Esophagus muscularis mucosa (tissue), 4 donors: ENCODE results near the gene DIPK1B. TPM values are rescaled to one million over a fixed set of nuclear protein-coding genes. Genes with fewer than 3 reads are reported as not detected.

Experiments
- DNase-seq: peaks from one replicate; pipeline ENCODE4 v3.0.0-alpha.2; 2017; ENCODE audit errors: extremely low spot score
- H3K27ac ChIP-seq, 4 donors: fragments of 200-600 bp; sonication (generic); replicated peaks in 1 of 4; 1 replicate in 3 of 4; 2 replicates in 1 of 4; pipeline ENCODE4 v1.5.1; 2016 to 2019; ENCODE audit warnings: mild to moderate bottlenecking in 1 of 4
- H3K27me3 ChIP-seq, 4 donors: fragments of 200-600 bp; sonication (generic); one replicate each; pipeline versions ENCODE4 v1.5.1 to v1.6.0; 2016 to 2019
- H3K36me3 ChIP-seq, 4 donors: fragments of 200-600 bp; sonication (generic); one replicate each; pipeline ENCODE4 v1.5.1; 2016 to 2019
- H3K4me1 ChIP-seq, 4 donors: fragments of 200-600 bp; sonication (generic); one replicate each; pipeline ENCODE4 v1.5.1; 2016 to 2019
- H3K4me3 ChIP-seq, 4 donors: fragments of 200-600 bp; sonication (generic); 1 replicate in 2 of 4; 2 replicates in 2 of 4; pipeline ENCODE4 v1.5.1; 2016 to 2019; ENCODE audit warnings: mild to moderate bottlenecking in 4 of 4, moderate library complexity in 1 of 4
- H3K9me3 ChIP-seq, 4 donors: fragments of 200-600 bp; sonication (generic); 1 replicate in 3 of 4; 2 replicates in 1 of 4; pipeline ENCODE4 v1.5.1; 2016 to 2019
- EP300 ChIP-seq: sonication (generic); formaldehyde crosslinking; IDR thresholded peaks from one replicate; pipeline ENCODE4 v1.6.1; 2017; ENCODE audit warnings: antibody characterized with exemption
- POLR2A ChIP-seq: fragments of 450-650 bp; IDR thresholded peaks from one replicate; pipeline ENCODE4 v1.6.1; 2017; ENCODE audit warnings: antibody characterized with exemption, moderate library complexity, mild to moderate bottlenecking, low read depth
- POLR2AphosphoS5 ChIP-seq, 2 donors: sonication (generic); formaldehyde crosslinking; IDR thresholded peaks; one replicate each; pipeline ENCODE4 v1.6.1; 2017; ENCODE audit warnings: antibody characterized with exemption in 2 of 2
- WGBS: methylation state at CpG from one replicate; pipeline ENCODE4 v1.1.5; 2018; 5-methylcytosine and 5-hydroxymethylcytosine counted together
- intact Hi-C: fragments of 100-400 bp; cut with DNase I; formaldehyde crosslinking; loops from one replicate; pipeline ENCODE4 v1.15.1; 2023
- total RNA-seq, 4 donors: library from RNA; depleted of rRNA; stranded (reverse); fragments of >200 nt; gene quantifications; one replicate each; pipeline versions ENCODE4 v1.1.0 to v1.2.1, GENCODE V29; 2016
- TF ChIP-seq, protein P1 (sequence below), 3 experiments: fragments of 200-600 bp in 2 of 3; fragments of 450-650 bp in 1 of 3; sonication (generic) in 2 of 3; IDR thresholded peaks; one replicate each; pipeline ENCODE4 v1.5.1; 2017 to 2019; ENCODE audit warnings: antibody characterized with exemption in 3 of 3, mild to moderate bottlenecking in 2 of 3, moderate library complexity in 1 of 3

Gene DIPK1B
- total RNA-seq, 4 donors from 2014 or later = 6.6 to 27.8 (median 21.5) TPM

DNA sequence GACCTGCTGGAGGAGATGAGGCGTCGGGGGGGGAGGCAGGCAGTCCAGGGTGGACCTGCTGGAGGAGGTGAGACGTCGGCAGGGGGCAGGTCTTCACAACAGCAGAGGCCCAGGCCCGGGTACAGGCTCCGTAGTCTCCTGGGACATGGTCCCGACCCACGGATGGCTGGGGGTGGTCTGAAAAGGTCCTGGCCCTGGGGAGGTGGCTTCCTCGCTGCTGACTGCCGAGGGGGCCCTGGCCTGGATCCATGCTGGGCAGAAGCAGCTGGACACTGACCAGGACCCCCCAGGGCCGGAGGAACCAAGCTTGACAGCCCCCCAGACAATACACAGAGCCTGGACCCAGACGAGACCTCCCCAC, 41.1 kb upstream of the DIPK1B start:
- 49% methylated on average over 7 of the region's 12 CpGs for WGBS
- Histone ChIP-seq H3K4me1 (peaks cover 3 to 35% (median 10%) of the 10 kb centered on the region in 4 donors), H3K4me3 (peak overlapping the region in 1 of 4 donors; percentile 9), H3K9me3 (no peaks in the 10 kb centered on the region), H3K27ac (no peak overlapping the region), H3K27me3 (peaks cover 0 to 52% (median 0%) of the 10 kb centered on the region in 4 donors), H3K36me3 (peaks cover 5 to 89% (median 35%) of the 10 kb centered on the region in 4 donors)
- no peak for DNase-seq
- TF ChIP-seq POLR2A = no peak
- TF ChIP-seq POLR2AphosphoS5 (IDR thresholded peaks at IDR 0.05) = no peak
- no peak for TF ChIP-seq EP300
- TF ChIP-seq, protein P1, sequence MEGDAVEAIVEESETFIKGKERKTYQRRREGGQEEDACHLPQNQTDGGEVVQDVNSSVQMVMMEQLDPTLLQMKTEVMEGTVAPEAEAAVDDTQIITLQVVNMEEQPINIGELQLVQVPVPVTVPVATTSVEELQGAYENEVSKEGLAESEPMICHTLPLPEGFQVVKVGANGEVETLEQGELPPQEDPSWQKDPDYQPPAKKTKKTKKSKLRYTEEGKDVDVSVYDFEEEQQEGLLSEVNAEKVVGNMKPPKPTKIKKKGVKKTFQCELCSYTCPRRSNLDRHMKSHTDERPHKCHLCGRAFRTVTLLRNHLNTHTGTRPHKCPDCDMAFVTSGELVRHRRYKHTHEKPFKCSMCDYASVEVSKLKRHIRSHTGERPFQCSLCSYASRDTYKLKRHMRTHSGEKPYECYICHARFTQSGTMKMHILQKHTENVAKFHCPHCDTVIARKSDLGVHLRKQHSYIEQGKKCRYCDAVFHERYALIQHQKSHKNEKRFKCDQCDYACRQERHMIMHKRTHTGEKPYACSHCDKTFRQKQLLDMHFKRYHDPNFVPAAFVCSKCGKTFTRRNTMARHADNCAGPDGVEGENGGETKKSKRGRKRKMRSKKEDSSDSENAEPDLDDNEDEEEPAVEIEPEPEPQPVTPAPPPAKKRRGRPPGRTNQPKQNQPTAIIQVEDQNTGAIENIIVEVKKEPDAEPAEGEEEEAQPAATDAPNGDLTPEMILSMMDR (IDR thresholded peaks at IDR 0.05) = no peak
- intact Hi-C loops = no loop called here

DNA sequence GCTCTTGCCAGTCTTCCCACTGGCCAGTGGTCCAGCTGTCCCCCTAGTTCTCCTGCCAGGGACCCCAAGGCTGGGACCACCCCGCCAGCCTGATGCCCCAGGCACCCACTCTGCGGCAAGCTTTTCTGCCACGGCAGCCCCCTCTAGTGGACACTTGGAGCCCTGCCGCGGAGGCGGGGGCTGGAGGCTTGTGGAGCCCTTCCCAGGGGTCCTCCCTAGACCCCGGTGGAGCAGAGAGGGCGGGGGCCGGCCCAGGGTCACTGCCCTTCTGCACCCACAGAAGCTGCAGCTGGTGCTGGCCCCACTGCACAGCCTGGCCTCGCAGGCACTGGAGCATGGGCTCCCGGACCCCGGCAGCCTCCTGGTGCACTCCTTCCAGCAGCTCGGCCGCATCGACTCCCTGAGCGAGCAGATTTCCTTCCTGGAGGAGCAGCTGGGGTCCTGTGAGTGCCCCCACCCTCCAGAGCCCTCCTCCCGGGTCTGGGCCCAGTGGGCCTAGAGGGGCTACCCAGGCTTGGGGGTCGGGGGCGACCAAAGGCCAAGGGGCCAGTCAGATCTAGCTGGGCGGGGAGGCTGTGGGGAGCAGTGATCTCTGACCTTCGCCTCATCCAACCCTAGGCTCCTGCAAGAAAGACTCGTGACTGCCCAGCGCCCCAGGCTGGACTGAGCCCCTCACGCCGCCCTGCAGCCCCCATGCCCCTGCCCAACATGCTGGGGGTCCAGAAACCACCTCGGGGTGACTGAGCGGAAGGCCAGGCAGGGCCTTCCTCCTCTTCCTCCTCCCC, 40.5 kb upstream of the DIPK1B start:
- H3K4me1 ChIP-seq = peaks cover 3 to 29% (median 7%) of the 10 kb centered on the region in 4 donors
- H3K27ac ChIP-seq = peak overlapping the region in 1 of 4 donors; percentile 39
- no peaks in the 10 kb centered on the region for H3K9me3 ChIP-seq
- peak overlapping the region in 1 of 4 donors; percentile 9 for H3K4me3 ChIP-seq
- H3K36me3 ChIP-seq = peaks cover 8 to 90% (median 41%) of the 10 kb centered on the region in 4 donors
- H3K27me3 ChIP-seq = peaks cover 0 to 46% (median 0%) of the 10 kb centered on the region in 4 donors
- 58% methylated on average over 15 of the region's 27 CpGs for WGBS
- intact Hi-C loops = no loop called here
- TF ChIP-seq, protein P1 (IDR thresholded peaks at IDR 0.05) = peak; percentile 61 to 96 (median 61)
- TF ChIP-seq EP300 (no peak), POLR2A (no peak), POLR2AphosphoS5 (IDR thresholded peaks at IDR 0.05) (peak in 1 of 2 donors; percentile 44)
- no peak for DNase-seq

DNA sequence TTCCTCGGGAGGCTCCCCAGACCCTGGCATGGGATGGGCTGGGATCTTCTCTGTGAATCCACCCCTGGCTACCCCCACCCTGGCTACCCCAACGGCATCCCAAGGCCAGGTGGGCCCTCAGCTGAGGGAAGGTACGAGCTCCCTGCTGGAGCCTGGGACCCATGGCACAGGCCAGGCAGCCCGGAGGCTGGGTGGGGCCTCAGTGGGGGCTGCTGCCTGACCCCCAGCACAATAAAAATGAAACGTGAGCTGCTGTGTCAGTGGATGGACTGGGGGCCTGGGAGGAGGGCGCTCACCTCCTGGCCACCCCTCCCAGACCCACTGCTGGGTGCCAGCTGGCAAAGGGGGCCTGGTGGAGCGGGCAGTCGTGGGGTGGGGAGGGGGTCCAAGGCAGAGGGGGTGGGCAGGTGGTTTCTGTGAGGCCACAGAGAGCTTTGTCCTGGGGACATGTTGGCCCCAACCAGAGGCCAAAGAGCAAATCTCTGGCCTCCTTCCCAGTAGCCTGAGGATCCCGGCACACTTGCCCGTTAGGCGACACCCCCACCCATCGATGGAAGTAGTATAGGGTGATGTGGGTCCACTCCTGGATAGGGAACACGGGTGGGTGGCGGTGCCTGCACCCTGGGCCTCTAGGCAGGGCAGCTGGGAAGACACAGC, 39.8 kb upstream of the DIPK1B start:
- peak in 1 of 2 donors; percentile 1 for TF ChIP-seq POLR2AphosphoS5 (IDR thresholded peaks at IDR 0.05)
- no peak for TF ChIP-seq EP300
- TF ChIP-seq POLR2A = no peak
- TF ChIP-seq, protein P1 (IDR thresholded peaks at IDR 0.05) = no peak
- peaks cover 3 to 28% (median 7%) of the 10 kb centered on the region in 4 donors for H3K4me1 ChIP-seq
- DNase-seq = no peak
- no peak overlapping the region for H3K4me3 ChIP-seq
- H3K9me3 ChIP-seq = no peaks in the 10 kb centered on the region
- peak overlapping the region in 1 of 4 donors; percentile 30 for H3K27ac ChIP-seq
- 68% methylated on average over 9 of the region's 14 CpGs for WGBS
- H3K27me3 ChIP-seq = peaks cover 0 to 39% (median 0%) of the 10 kb centered on the region in 4 donors
- intact Hi-C loops = no loop called here
- H3K36me3 ChIP-seq = peaks cover 8 to 87% (median 47%) of the 10 kb centered on the region in 4 donors

DNA sequence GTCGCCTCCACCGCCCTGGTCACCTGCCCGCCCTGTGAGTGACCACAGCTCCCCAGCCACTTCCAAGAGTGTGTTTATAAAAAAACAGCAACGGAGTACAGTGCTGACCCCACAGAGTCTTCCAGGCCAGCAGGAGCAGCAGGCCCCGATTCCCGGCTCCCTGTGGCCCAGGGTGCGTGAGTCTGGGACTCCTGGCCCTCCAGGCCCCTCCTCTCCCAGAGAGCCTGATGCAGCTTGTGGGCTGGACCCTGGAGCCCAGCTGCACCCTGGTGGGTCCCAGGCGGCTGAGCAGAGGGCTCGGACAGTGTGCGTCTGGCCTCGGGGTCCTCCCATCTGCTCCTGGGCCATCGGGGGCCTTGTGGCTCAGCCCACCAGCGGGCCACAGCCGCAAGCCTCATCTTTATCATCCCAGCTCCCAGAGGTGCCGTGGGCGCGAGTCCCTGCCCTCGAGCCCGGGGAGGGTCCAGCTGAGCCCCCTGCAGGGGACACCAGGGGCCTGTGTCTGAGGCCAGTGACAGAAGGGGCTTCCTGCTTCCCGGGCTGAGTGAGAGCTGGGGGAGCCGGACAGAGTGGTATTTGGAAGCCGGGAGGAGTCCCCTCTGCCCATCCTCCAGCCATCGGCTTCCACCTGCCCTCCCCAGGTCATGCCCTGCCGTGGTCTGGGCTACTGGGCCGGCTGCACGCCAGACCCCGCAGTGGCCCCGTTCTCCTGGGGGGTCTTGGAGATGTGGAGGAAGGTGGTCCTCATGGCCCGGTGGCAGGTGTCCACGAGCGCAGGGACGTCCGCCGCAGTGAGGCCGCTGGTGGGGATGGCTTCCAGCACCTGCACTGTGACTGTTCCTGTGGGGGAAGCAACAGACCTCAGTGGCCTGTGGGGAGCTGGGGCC, 39.0 kb upstream of the DIPK1B start:
- DNase-seq = no peak
- Histone ChIP-seq H3K36me3 (peaks cover 8 to 79% (median 48%) of the 10 kb centered on the region in 4 donors), H3K27me3 (peaks cover 0 to 32% (median 0%) of the 10 kb centered on the region in 4 donors), H3K9me3 (no peaks in the 10 kb centered on the region), H3K4me3 (no peak overlapping the region), H3K27ac (peak overlapping the region in 2 of 4 donors; percentile 1 to 30), H3K4me1 (peaks cover 3 to 28% (median 7%) of the 10 kb centered on the region in 4 donors)
- TF ChIP-seq, protein P1 (IDR thresholded peaks at IDR 0.05) = no peak
- TF ChIP-seq POLR2A (no peak), EP300 (no peak)
- 79% methylated on average over 15 of the region's 35 CpGs for WGBS
- intact Hi-C loops = no loop called here
